Loucy (cell line): Measurements from ENCODE around the gene PADI4.

ENCODE experiments used
- EZH2phosphoT487 ChIP-seq: fragments of 200-600 bp; IDR thresholded peaks from 2 replicates; pipeline ENCODE4 v1.6.1; 2018; ENCODE audit warnings: antibody characterized with exemption, mild to moderate bottlenecking, moderate library complexity, borderline replicate concordance
- TF ChIP-seq, protein P1 (sequence below): fragments of 200-600 bp; sonication (generic); conservative IDR thresholded peaks from 2 replicates; pipeline ENCODE4 v1.5.1; 2014; ENCODE audit warnings: mild to moderate bottlenecking, antibody characterized with exemption, low read length

DNA sequence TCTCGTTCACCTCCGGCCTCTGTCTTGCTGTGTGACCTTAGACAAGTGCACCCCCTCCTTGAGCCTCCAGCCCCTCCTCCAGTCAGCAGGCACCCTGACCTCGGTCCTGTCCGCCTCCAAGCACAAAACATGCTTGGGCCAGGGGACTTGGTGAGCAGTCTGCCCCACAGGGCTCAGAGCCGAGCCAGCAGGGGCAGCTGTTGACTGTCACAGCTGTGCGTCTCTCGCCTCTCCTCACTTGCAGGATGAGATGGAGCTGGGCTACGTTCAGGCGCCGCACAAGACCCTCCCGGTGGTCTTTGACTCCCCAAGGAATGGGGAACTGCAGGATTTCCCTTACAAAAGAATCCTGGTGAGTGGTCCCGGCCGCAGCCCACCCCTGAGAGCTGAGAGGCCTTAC, 34.9 kb upstream of the PADI4 start:
- TF ChIP-seq, protein P1, sequence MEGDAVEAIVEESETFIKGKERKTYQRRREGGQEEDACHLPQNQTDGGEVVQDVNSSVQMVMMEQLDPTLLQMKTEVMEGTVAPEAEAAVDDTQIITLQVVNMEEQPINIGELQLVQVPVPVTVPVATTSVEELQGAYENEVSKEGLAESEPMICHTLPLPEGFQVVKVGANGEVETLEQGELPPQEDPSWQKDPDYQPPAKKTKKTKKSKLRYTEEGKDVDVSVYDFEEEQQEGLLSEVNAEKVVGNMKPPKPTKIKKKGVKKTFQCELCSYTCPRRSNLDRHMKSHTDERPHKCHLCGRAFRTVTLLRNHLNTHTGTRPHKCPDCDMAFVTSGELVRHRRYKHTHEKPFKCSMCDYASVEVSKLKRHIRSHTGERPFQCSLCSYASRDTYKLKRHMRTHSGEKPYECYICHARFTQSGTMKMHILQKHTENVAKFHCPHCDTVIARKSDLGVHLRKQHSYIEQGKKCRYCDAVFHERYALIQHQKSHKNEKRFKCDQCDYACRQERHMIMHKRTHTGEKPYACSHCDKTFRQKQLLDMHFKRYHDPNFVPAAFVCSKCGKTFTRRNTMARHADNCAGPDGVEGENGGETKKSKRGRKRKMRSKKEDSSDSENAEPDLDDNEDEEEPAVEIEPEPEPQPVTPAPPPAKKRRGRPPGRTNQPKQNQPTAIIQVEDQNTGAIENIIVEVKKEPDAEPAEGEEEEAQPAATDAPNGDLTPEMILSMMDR = no peak
- no peak for TF ChIP-seq EZH2phosphoT487
